Keratinocyte (primary cell): ENCODE measurements around the gene ARHGAP10. TPM values are rescaled to one million over a fixed set of nuclear protein-coding genes. Genes with fewer than 3 reads are reported as not detected.

Experiments used
- DNase-seq: peaks from one replicate; pipeline ENCODE4 v3.0.0-alpha.2; 2011; ENCODE audit warnings: low read depth, missing footprints, low spot score
- FAIRE-seq: peaks from 2 replicates; lab custom pipeline; 2011; peaks lifted over from hg19 to GRCh38; lab: Jason Lieb, UNC
- H2AFZ ChIP-seq: 2 replicates; pipeline ENCODE4 v1.6.0; 2012; ENCODE audit warnings: low read length, control low read depth, inconsistent platforms; ENCODE audit not compliant: control insufficient read depth
- H3K27ac ChIP-seq: 2 replicates; pipeline ENCODE4 v1.5.1; 2011; ENCODE audit warnings: low read length; ENCODE audit not compliant: control insufficient read depth, insufficient read depth
- H3K27me3 ChIP-seq: 3 replicates; pipeline ENCODE4 v1.6.0; 2011; ENCODE audit warnings: low read length; ENCODE audit not compliant: control insufficient read depth, insufficient read depth; ENCODE audit errors: extremely low read depth
- H3K36me3 ChIP-seq, 2 experiments: 2 replicates in 1 of 2; 3 replicates in 1 of 2; pipeline ENCODE4 v1.5.1; 2011; ENCODE audit warnings: low read length in 2 of 2, mild to moderate bottlenecking in 1 of 2; ENCODE audit not compliant: control insufficient read depth in 2 of 2, insufficient read depth in 2 of 2; ENCODE audit errors: extremely low read depth in 1 of 2
- H3K4me1 ChIP-seq: 3 replicates; pipeline ENCODE4 v1.5.1; 2011; ENCODE audit warnings: low read length; ENCODE audit not compliant: control insufficient read depth, insufficient read depth; ENCODE audit errors: extremely low read depth
- H3K4me2 ChIP-seq: 3 replicates; pipeline ENCODE4 v1.6.0; 2011; ENCODE audit warnings: low read depth, low read length; ENCODE audit not compliant: control insufficient read depth, insufficient read depth; ENCODE audit errors: extremely low read depth
- H3K4me3 ChIP-seq, 3 experiments: fragments of 200-600 bp in 1 of 3; sonication (generic) in 1 of 3; 2 replicates in 2 of 3; 3 replicates in 1 of 3; pipeline ENCODE4 v1.5.1; 2011 to 2016; ENCODE audit warnings: low read length in 3 of 3, mild to moderate bottlenecking in 3 of 3, control low read depth in 2 of 3, inconsistent platforms in 1 of 3, low read depth in 1 of 3, mixed read lengths in 1 of 3, mixed run types in 1 of 3, moderate library complexity in 1 of 3; ENCODE audit not compliant: control insufficient read depth in 2 of 3, insufficient read depth in 2 of 3; ENCODE audit errors: extremely low read depth in 1 of 3
- H3K79me2 ChIP-seq: 2 replicates; pipeline ENCODE4 v1.6.0; 2012; ENCODE audit warnings: low read length; ENCODE audit not compliant: control insufficient read depth, insufficient read depth
- H3K9ac ChIP-seq: 3 replicates; pipeline ENCODE4 v1.6.0; 2011; ENCODE audit warnings: low read length; ENCODE audit not compliant: control insufficient read depth, insufficient read depth; ENCODE audit errors: extremely low read depth
- H3K9me1 ChIP-seq: 3 replicates; pipeline ENCODE4 v1.6.0; 2011; ENCODE audit warnings: low read length; ENCODE audit not compliant: control insufficient read depth, insufficient read depth; ENCODE audit errors: extremely low read depth
- H3K9me3 ChIP-seq: 2 replicates; pipeline ENCODE4 v1.5.1; 2012; ENCODE audit warnings: low read depth, low read length; ENCODE audit not compliant: control insufficient read depth
- H4K20me1 ChIP-seq: 3 replicates; pipeline ENCODE4 v1.6.0; 2011; ENCODE audit warnings: low read length; ENCODE audit not compliant: control insufficient read depth, insufficient read depth; ENCODE audit errors: extremely low read depth
- EZH2 ChIP-seq: IDR thresholded peaks from one replicate; pipeline ENCODE4 v1.6.1; 2012; ENCODE audit warnings: inconsistent platforms, mild to moderate bottlenecking, low read length, moderate library complexity
- dilution Hi-C: fragments of 300-500 bp; cut with MboI; formaldehyde crosslinking; loops from one replicate; pipeline ENCODE4 v1.7.0; 2020; ENCODE audit warnings: low sequenced_read_pairs; ENCODE audit not compliant: extremely low pct_ligation_motif_present
- polyA plus RNA-seq, 5 experiments: library from polyadenylated mRNA; depleted of rRNA in 3 of 5; stranded (reverse) in 3 of 5; stranded (forward) in 1 of 5; unstranded in 1 of 5; fragments of >200 nt; gene quantifications; 1 replicate in 1 of 5; 2 replicates in 3 of 5; 3 replicates in 1 of 5; pipeline versions ENCODE4 v1.2.1 to v1.2.3, GENCODE V29; 2011 to 2012; ENCODE audit warnings: missing spikeins in 2 of 5, low read depth in 1 of 5, low replicate concordance in 1 of 5
- TF ChIP-seq, protein P1 (sequence below), 3 experiments: IDR thresholded peaks in 1 of 3; conservative IDR thresholded peaks in 1 of 3; optimal IDR thresholded peaks in 1 of 3; 2 replicates in 2 of 3; 3 replicates in 1 of 3; pipeline versions ENCODE3 to v1.5.1; 2011; ENCODE audit warnings: low read length in 3 of 3, mild to moderate bottlenecking in 3 of 3, moderate library complexity in 2 of 3, control low read depth in 1 of 3, inconsistent platforms in 1 of 3; ENCODE audit not compliant: insufficient read depth in 2 of 3; ENCODE audit errors: extremely low read depth in 1 of 3

The ARHGAP10 gene
- polyA plus RNA-seq, 1 donor (not counting 4 experiments of a cell fraction or from before 2014, with no cell fraction given) = 18.7 TPM

DNA sequence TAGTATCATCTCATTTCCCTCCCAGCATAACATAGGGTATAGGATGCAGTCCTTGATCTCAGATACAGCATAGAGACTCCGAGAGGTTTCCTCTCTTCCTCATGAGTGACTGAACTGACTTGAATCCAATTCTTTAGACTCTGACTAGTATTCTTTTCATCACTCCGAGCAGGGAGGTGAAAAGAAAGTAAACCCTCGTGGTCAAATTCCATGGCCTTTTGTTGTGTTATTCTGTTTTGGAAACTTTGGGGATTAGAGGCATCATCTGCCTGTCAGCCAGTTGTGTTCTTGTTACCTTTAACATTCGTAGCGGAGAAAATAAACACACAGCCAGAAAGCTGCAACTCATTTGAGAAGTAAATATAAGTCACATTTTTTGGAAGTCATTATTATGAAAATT lies 206.6 kb downstream of the ARHGAP10 start:
- Histone ChIP-seq H3K9me3 (no peaks in the 10 kb centered on the region), H2AFZ (no peak overlapping the region), H3K36me3 (peaks cover 0 to 4% of the 10 kb centered on the region in 2 experiments), H3K4me2 (no peak overlapping the region), H3K27ac (no peak overlapping the region), H3K79me2 (no peaks in the 10 kb centered on the region), H3K9me1 (no peaks in the 10 kb centered on the region), H4K20me1 (no peaks in the 10 kb centered on the region), H3K9ac (no peak overlapping the region), H3K27me3 (no peaks in the 10 kb centered on the region), H3K4me3 (no peak overlapping the region), H3K4me1 (no peaks in the 10 kb centered on the region)
- FAIRE-seq (no peak), DNase-seq (no peak)
- no peak for TF ChIP-seq EZH2
- TF ChIP-seq, protein P1, sequence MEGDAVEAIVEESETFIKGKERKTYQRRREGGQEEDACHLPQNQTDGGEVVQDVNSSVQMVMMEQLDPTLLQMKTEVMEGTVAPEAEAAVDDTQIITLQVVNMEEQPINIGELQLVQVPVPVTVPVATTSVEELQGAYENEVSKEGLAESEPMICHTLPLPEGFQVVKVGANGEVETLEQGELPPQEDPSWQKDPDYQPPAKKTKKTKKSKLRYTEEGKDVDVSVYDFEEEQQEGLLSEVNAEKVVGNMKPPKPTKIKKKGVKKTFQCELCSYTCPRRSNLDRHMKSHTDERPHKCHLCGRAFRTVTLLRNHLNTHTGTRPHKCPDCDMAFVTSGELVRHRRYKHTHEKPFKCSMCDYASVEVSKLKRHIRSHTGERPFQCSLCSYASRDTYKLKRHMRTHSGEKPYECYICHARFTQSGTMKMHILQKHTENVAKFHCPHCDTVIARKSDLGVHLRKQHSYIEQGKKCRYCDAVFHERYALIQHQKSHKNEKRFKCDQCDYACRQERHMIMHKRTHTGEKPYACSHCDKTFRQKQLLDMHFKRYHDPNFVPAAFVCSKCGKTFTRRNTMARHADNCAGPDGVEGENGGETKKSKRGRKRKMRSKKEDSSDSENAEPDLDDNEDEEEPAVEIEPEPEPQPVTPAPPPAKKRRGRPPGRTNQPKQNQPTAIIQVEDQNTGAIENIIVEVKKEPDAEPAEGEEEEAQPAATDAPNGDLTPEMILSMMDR (optimal IDR thresholded peaks at IDR 0.05 in 1 of 3, IDR thresholded peaks at IDR 0.05 in 1 of 3, conservative IDR thresholded peaks at IDR 0.05 in 1 of 3; ENCODE audit: extremely low read depth in 1 of 3, insufficient read depth in 2 of 3, low read length in 3 of 3) = no peak
- dilution Hi-C loops = no loop called here

DNA sequence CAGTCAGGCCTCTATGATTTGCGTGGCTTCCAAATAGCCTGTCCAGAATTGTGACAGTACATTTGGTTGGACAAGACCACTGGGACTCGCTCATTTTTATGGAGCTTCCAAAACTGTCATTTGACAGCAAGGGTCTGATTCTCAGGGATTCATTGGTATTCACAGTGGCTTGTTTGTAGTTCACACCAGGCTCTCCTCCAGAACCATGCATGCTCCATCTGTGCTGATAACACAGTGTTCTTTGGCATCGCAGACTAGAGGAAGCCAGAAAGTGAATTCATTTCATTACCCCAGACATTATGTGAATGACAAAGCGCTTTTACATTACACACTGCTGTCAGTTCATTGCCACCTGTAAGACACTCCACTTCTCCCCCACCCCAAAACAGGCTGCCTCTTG lies 208.3 kb downstream of the ARHGAP10 start:
- Histone ChIP-seq H3K27me3 (no peaks in the 10 kb centered on the region), H3K79me2 (no peaks in the 10 kb centered on the region), H4K20me1 (no peaks in the 10 kb centered on the region), H3K4me2 (no peak overlapping the region), H3K36me3 (peaks cover 0 to 5% of the 10 kb centered on the region in 2 experiments), H3K4me3 (no peak overlapping the region), H3K4me1 (no peaks in the 10 kb centered on the region), H3K9me3 (no peaks in the 10 kb centered on the region), H3K9me1 (no peaks in the 10 kb centered on the region), H2AFZ (no peak overlapping the region), H3K9ac (no peak overlapping the region), H3K27ac (no peak overlapping the region)
- FAIRE-seq = no peak
- no peak for DNase-seq
- dilution Hi-C loops = no loop called here
- TF ChIP-seq, protein P1 (optimal IDR thresholded peaks at IDR 0.05 in 1 of 3, IDR thresholded peaks at IDR 0.05 in 1 of 3, conservative IDR thresholded peaks at IDR 0.05 in 1 of 3; ENCODE audit: extremely low read depth in 1 of 3, insufficient read depth in 2 of 3, low read length in 3 of 3) = no peak
- TF ChIP-seq EZH2 = no peak
